Effector CD8-positive, alpha-beta T cell (primary cell): Measurements from ENCODE around the gene VWA5B1.

ENCODE experiments used
- DNase-seq: peaks from one replicate; lab custom pipeline; 2025; lab: John Stamatoyannopoulos, UW

The VWA5B1 gene

GRCh38 chr1:20347699-20348098 is 57.0 kb downstream of the VWA5B1 start:
- no peak for DNase-seq

DNA sequence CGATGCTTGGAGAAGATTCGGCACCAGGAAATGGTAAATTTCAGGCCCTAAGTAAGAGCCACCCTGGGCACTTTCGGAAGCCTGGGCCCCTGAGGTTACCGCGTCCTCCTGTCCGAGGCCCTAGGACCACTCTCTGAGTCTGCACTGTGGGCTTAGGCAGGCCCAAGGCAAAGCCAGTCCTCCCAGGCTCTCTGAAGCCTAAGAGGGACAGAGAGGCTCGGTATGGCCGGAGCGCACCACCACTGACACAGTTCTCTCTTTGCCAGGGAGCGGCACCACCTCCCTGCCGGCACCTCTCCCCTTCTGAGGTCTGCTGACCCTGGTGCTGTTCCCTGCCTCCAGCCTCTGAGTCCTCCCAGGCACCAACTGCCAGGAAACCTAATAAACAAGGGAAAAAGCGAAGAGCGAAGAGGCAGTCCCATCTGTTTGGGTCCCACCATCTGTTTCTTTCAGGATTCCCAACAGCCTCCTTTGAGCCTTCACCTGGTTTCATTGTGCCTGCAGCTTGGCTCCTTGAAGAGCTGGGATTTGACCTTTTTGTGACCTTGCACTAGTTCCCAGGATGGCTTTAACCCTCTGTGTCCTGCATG is 57.7 kb downstream of the VWA5B1 start:
- DNase-seq: no peak

- DNase-seq: no peak
Observed at GRCh38 chr1:20349561-20349960, 58.9 kb downstream of the VWA5B1 start.

DNA sequence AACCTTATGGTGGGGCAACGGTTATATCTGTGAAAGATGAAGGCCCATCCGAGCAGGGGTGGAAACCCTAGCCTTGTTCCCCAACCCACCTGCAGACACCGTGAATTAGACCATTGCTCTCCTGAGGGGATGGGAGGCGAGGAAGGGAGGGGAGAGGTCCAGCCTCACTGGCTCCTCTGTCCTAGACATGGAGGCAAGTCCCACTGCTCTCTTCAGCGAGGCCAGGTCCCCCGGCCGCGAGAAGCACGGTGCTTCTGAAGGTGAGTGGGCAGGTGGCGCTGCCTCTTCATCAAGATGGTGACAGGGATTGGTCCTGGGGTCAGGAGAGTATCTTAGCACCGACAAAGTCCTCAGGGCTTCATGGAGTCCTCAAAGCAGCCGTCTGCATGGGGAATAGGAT is 59.3 kb downstream of the VWA5B1 start:
- DNase-seq: no peak

- no peak for DNase-seq
Observed at GRCh38 chr1:20350421-20350820, 59.7 kb downstream of the VWA5B1 start.

DNA sequence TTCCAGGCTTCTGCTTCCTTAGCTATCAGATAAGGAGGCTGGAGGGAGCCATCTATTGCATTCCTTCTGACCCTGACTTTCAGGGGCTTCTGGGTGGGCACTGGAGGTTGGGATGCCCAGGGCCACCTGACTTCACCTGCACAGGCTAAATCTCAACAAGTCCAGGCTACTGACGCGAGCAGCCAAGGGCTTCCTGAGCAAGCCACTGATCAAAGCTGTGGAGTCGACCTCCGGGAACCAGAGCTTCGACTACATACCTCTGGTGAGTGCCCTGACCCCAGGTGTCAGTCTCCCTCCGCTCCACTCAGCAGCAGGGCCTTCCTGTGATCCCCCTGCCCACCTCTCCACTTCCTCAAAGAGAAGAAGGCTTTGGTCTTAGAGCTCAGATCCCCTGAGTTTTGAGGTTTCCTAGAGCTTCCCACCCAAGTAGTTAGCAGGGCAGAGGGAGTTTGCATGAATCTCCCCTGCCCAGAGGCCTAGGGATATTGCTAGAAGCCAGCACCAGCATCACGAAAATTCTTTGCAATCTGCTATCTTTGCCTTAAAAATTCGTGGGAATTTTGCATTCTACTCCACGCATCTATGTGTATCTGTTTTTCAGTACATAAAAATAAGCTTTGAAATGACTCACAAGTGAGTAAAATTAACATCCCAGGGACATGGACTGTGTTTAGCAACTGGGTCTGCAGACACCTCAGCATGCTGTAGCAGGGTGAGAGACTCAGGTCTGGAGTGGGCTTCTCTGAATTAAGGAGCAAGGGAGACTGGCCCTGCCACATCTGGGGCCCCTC is 61.4 kb downstream of the VWA5B1 start:
- no peak for DNase-seq

GRCh38 chr1:20353836-20354235 is 63.2 kb downstream of the VWA5B1 start:
- DNase-seq: no peak

DNA sequence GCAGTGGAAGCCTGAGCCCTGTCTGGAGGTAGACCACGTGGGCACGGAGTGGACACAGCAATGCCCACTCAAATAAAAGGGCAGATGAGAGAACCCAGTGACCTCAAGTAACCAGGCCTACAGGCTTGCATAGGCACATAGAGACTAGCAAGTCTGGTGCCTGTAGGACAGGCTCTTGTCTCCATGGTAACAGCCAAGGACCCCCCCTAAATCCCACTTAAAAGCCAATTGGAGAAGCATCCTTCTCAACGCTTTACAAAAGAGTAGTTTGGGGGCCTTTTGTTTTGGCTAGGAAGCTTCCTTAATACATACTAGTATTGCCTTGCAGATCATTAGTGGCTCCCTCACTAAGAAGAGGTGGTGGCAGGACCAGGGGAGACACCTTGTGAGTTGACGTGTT is 63.9 kb downstream of the VWA5B1 start:
- DNase-seq: no peak

- DNase-seq: no peak
Observed at GRCh38 chr1:20355101-20355827, 64.6 kb downstream of the VWA5B1 start.

DNA sequence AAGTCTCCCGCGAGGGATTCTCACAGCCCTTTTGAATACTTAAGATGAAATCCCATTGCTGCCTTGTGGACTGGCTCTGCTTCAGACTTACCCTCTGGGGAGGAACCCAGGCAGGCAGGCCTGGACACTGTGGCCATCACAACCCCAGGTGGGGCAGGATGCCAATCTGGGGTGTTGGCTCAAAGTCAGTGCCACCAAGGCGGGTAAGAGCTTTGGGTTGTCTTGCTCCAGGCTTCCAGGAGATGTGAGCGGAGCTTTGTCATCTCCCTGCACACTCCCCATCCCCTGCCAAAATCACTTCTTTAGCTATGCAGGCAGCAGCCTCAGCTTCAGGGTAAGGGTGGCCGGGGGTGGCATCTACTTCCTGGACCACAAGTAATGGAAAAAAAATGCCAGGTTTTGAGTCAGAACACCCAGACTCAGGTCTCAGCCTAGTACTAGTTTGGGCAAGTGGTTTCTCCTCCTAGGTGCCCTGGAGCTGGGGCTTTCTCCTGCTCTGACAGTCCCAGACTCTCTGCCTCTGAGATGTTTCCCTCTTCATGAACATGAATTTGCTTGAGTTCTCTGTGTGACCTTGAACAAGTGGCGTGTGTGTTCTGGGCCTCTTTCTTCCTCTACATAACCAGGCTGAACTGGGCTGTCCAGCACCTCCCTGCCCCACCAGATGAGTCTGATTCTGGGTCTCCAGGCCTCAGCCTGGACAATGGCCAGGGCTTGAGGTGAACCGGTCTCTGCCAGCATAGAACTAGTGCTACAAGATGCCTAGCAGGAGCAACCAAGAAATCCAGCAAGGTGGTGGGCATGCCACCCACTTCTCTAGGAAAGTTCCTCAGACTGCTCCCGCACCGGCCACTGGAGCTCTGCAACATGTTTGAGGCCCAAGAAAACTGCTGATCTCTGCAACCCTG is 65.4 kb downstream of the VWA5B1 start:
- no peak for DNase-seq

GRCh38 chr1:20356850-20357459 is 66.3 kb downstream of the VWA5B1 start:
- DNase-seq: no peak

DNA sequence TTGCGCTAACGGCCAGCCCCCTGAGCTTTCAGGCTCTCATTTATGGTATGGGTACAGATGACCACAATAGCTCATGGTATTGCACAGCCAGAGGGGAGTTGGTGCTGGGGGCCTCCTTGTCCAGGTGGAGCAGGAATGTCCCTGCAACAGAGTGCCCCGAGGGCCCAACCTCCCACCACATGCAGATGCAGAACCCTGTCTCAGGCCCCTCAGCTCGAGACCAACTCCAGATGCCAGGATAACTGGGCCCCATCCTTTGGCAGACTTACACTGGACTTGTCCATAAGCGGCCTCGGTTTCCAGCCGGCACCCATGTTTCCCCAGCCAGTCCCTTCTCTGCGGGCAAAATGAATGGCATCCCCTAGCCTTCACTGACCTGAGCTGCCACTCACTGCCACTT is 67.1 kb downstream of the VWA5B1 start:
- no peak for DNase-seq

- DNase-seq: no peak
Observed at GRCh38 chr1:20358761-20359263, 68.1 kb downstream of the VWA5B1 start.

- no peak for DNase-seq
Observed at GRCh38 chr1:20359451-20360330, 69.0 kb downstream of the VWA5B1 start.

- DNase-seq: no peak
Observed at GRCh38 chr1:20361401-20361800, 70.7 kb downstream of the VWA5B1 start.

DNA sequence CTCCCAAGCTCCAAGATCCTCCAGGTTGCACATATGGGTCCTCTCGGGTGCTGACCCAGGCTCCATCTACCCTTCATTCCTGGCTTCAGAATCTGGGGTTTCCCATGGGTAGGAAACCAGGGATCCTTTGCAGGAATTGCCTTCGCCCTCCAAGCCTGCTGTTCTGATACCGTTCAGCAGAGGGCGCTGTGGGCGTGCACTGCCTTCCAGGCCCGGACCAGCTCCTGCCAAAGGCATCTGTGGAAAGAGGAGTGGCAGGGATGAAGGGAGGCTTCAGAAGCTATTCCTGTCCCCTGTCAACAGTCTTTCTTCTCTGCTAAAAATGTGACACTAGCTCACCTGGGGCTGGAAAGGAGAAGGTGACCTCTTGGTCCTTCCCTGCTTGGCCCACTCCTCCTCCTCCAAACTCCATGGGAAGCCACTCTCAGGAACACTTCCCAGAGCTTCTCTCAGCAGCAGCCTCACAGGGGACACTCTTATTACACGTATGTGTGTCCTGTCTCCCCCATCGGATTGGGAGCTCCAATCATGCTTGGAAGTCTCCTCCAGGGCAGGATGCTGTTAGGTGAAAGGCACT is 71.2 kb downstream of the VWA5B1 start:
- DNase-seq: no peak

GRCh38 chr1:20362856-20363255 is 72.2 kb downstream of the VWA5B1 start:
- no peak for DNase-seq

- no peak for DNase-seq
Observed at GRCh38 chr1:20365421-20366055, 74.9 kb downstream of the VWA5B1 start.

DNA sequence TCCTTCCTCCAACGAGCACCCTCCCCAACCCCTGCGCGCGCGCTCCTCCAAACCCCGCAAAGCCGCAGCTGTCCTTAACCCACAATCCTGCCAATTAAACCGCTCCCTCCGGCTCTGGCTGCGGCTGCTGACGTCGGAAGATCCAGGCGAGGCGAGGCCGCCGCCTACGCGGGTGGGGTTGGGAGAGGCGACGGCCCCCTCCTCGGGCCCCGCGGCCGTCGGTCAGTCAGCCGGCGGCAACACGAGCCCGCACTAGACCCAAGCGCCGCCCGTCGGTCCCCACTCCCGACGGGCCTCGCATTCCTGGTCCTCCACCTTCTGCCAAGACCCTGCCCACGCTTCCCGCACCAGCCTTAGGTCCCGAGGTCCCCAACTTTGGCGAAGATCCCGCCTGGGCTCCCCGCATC is 75.4 kb downstream of the VWA5B1 start:
- DNase-seq: no peak
